Tibial nerve (tissue), 4 donors: ENCODE results near the gene TLE3. TPM values are rescaled to one million over a fixed set of nuclear protein-coding genes. Genes with fewer than 3 reads are reported as not detected.

Experiments used
- DNase-seq, 2 donors: peaks; one replicate each; pipeline ENCODE4 v3.0.0-alpha.2; 2019; ENCODE audit warnings: low spot score in 2 of 2
- H3K27ac ChIP-seq, 4 donors: fragments of 200-600 bp; sonication (generic) in 3 of 4; one replicate each; pipeline ENCODE4 v1.5.1; 2017 to 2019; ENCODE audit warnings: mild to moderate bottlenecking in 1 of 4
- H3K27me3 ChIP-seq, 2 donors: fragments of 200-600 bp; sonication (generic) in 1 of 2; one replicate each; pipeline versions ENCODE4 v1.5.1 to v1.6.0; 2017 to 2019
- H3K36me3 ChIP-seq, 3 donors: fragments of 200-600 bp; sonication (generic); one replicate each; pipeline ENCODE4 v1.5.1; 2018 to 2019
- H3K4me1 ChIP-seq, 4 donors: fragments of 200-600 bp; sonication (generic) in 3 of 4; one replicate each; pipeline ENCODE4 v1.5.1; 2017 to 2019
- H3K4me3 ChIP-seq, 4 donors: fragments of 200-600 bp; sonication (generic) in 3 of 4; one replicate each; pipeline ENCODE4 v1.5.1; 2017 to 2019; ENCODE audit warnings: mild to moderate bottlenecking in 1 of 4, moderate library complexity in 1 of 4
- H3K9me3 ChIP-seq, 4 donors: fragments of 200-600 bp; sonication (generic) in 3 of 4; one replicate each; pipeline ENCODE4 v1.5.1; 2017 to 2019
- EP300 ChIP-seq, 2 donors: sonication (generic); formaldehyde crosslinking; IDR thresholded peaks; one replicate each; pipeline ENCODE4 v1.6.1; 2017; ENCODE audit warnings: antibody characterized with exemption in 2 of 2, mild to moderate bottlenecking in 1 of 2
- POLR2A ChIP-seq, 2 donors: fragments of 450-650 bp; IDR thresholded peaks; one replicate each; pipeline ENCODE4 v1.6.1; 2017; ENCODE audit warnings: antibody characterized with exemption in 2 of 2, mild to moderate bottlenecking in 2 of 2, moderate library complexity in 2 of 2
- WGBS, 2 donors: methylation state at CpG; one replicate each; pipeline ENCODE4 v1.1.5; 2018; 5-methylcytosine and 5-hydroxymethylcytosine counted together
- total RNA-seq, 4 donors: library from RNA; depleted of rRNA; stranded (reverse); fragments of >200 nt; gene quantifications; one replicate each; pipeline ENCODE4 v1.1.0, GENCODE V29; 2016
- TF ChIP-seq, protein P1 (sequence below), 5 experiments: fragments of 200-600 bp in 3 of 5; fragments of 450-650 bp in 2 of 5; sonication (generic) in 3 of 5; IDR thresholded peaks; one replicate each; pipeline ENCODE4 v1.5.1; 2016 to 2019; ENCODE audit warnings: antibody characterized with exemption in 5 of 5, mild to moderate bottlenecking in 3 of 5, moderate library complexity in 2 of 5

TLE3 gene
- total RNA-seq, 4 donors from 2014 or later = 62.4 to 91.6 (median 76.9) TPM

DNA sequence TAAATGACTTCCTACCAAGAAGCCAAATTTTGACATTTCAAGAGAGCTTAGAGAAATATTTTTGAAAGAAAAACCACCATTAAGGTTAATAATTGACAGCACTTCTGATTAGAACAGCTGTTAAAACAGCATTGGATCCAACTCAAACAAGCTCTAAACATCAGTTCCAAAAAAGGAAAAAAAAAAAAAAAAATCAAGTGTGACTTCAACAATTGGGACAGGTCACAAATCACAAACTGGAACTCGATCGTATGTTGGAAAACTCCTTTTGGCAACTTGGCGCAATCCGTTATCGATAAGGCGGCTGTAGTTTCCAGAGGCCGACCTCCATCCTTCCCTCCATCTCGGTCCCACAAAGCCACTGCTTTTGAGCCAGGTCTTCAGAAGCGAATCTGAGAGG is 17.8 kb downstream of the TLE3 start:
- Histone ChIP-seq H3K27ac (no peak overlapping the region), H3K27me3 (no peaks in the 10 kb centered on the region), H3K4me1 (peaks cover 0 to 80% (median 29%) of the 10 kb centered on the region in 4 donors), H3K4me3 (no peak overlapping the region), H3K9me3 (no peaks in the 10 kb centered on the region), H3K36me3 (peaks cover 0 to 61% (median 6%) of the 10 kb centered on the region in 3 donors)
- TF ChIP-seq, protein P1, sequence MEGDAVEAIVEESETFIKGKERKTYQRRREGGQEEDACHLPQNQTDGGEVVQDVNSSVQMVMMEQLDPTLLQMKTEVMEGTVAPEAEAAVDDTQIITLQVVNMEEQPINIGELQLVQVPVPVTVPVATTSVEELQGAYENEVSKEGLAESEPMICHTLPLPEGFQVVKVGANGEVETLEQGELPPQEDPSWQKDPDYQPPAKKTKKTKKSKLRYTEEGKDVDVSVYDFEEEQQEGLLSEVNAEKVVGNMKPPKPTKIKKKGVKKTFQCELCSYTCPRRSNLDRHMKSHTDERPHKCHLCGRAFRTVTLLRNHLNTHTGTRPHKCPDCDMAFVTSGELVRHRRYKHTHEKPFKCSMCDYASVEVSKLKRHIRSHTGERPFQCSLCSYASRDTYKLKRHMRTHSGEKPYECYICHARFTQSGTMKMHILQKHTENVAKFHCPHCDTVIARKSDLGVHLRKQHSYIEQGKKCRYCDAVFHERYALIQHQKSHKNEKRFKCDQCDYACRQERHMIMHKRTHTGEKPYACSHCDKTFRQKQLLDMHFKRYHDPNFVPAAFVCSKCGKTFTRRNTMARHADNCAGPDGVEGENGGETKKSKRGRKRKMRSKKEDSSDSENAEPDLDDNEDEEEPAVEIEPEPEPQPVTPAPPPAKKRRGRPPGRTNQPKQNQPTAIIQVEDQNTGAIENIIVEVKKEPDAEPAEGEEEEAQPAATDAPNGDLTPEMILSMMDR (IDR thresholded peaks at IDR 0.05) = no peak
- TF ChIP-seq EP300 (IDR thresholded peaks at IDR 0.05) (no peak), POLR2A (IDR thresholded peaks at IDR 0.05) (no peak)
- no peak for DNase-seq
- WGBS, 2 donors = 78 to 87% methylated on average over 9 of the region's 9 CpGs

DNA sequence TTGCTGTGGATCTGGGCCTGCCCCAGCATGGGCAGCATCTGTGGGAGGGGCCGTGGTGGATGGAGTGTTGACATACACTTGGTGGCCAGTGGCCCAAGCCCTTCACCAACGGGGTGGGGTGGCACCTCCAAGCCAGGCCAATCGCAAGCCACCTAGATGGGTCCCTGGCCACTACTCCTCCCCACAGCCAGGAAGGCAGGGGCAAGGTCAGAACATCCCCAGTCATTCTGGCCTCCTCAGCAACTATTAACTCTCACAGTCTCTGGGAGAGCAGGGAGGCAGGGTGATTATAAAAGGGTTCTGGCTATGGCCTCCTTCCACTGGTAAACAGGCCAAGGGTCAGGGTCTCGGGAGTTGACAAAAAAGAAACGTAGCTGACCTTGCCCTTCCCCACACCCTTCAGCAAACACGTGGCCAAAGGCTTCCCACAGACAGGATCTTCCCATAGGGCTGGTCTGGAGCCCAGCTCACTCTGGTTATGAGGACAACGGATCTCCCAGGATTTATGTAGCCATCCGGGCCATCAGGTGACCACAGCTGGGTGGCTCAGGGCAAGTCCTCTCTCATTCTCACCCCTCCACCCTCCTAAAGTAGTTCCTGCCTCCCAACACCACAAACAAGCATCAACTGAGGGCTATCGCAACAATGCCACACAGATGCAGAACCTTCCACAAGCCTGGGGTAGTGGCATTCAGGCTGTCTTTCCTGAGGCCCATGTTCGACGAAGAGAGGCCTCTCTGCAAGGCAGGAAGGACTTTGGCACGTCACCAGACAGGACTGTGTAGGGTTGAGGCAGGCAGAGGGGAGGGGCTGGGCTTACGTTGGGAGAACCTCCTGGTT is 18.9 kb downstream of the TLE3 start:
- peak overlapping the region in 2 of 4 donors; percentile 15 to 70 for H3K27ac ChIP-seq
- TF ChIP-seq, protein P1 (IDR thresholded peaks at IDR 0.05) = no peak
- TF ChIP-seq POLR2A (IDR thresholded peaks at IDR 0.05) (no peak), EP300 (IDR thresholded peaks at IDR 0.05) (no peak)
- no peaks in the 10 kb centered on the region for H3K9me3 ChIP-seq
- peaks cover 0 to 73% (median 26%) of the 10 kb centered on the region in 4 donors for H3K4me1 ChIP-seq
- H3K27me3 ChIP-seq = no peaks in the 10 kb centered on the region
- H3K36me3 ChIP-seq = peaks cover 2 to 61% (median 11%) of the 10 kb centered on the region in 3 donors
- DNase-seq = no peak
- H3K4me3 ChIP-seq = no peak overlapping the region
- 53 to 58% methylated on average over 13 of the region's 13 CpGs for WGBS, 2 donors

DNA sequence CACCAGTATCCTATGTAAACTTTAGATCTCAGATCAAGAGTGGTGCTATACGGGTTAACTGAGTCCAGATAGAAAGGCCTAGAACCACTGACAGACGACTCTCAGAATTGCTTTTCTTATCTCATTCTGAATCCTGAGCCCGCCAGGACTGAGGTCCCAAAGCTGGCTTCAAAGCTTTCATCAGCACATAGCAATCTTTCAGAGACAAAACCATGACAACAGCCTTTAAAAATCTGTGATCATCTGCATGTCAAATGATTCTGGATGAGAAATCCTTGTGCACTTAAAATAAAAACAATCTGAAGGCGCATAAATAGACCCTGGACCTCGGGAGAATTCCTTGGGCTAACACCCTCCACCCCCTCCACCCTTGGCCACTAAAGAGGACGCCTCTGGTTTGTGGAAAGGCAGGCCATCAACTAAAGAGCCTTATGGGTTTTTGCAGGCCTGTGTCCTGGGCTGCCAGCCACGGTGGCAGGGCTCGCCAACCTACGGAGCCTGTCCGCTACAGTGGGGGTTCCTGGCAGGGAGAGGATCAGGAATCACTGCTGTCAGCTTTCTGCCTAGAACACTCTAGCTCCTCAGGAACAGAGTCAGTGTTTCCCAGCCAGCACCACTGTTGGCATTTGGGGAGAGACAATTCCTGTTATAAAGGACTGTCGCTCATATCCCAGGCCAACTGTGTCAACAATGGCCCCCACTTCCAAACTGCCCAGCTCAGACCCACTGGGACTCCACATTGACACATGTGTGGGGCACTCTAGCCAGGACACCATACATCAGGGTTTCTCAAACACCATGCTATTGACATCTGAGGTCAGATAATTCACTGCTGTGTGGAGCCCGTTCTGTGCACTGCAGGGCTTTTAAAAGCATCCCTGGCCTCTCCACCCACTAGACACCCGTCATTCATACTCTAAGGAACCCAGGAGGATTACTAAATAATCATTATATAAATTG is 20.2 kb downstream of the TLE3 start:
- H3K4me3 ChIP-seq = no peak overlapping the region
- H3K4me1 ChIP-seq = peaks cover 0 to 63% (median 26%) of the 10 kb centered on the region in 4 donors
- no peak for TF ChIP-seq EP300 (IDR thresholded peaks at IDR 0.05)
- TF ChIP-seq, protein P1 (IDR thresholded peaks at IDR 0.05) = no peak
- no peak for TF ChIP-seq POLR2A (IDR thresholded peaks at IDR 0.05)
- H3K27me3 ChIP-seq = no peaks in the 10 kb centered on the region
- 39 to 48% methylated on average over 10 to 13 of the region's 13 CpGs for WGBS, 2 donors
- no peak for DNase-seq
- H3K36me3 ChIP-seq = peaks cover 2 to 62% (median 6%) of the 10 kb centered on the region in 3 donors
- no peaks in the 10 kb centered on the region for H3K9me3 ChIP-seq
- H3K27ac ChIP-seq = peak overlapping the region in 2 of 4 donors; percentile 59 to 70

DNA sequence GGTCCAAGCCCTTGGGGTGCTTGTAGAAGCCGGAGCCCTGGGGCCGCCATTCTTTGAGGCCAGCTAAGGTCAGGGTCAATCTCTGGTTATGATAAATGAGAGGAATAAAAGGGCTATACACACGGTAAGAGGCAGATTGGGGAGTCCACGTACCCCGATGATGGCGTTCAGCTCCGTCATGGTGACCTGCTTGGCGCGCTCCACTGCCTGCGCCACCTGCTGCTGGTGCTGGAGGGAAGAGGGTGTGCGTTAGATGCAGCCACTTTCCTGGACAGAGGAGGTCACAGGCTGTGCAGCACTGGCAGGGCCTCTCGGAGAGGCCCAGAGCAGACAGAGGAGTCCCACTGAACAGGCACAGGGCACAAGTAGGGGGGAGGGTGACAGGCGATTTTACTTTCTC is 23.3 kb downstream of the TLE3 start:
- H3K4me3 ChIP-seq = no peak overlapping the region
- peaks cover 0 to 60% (median 22%) of the 10 kb centered on the region in 4 donors for H3K4me1 ChIP-seq
- WGBS, 2 donors = 90 to 92% methylated on average over 13 of the region's 13 CpGs
- H3K36me3 ChIP-seq = peaks cover 2 to 68% (median 14%) of the 10 kb centered on the region in 3 donors
- no peak for DNase-seq
- TF ChIP-seq POLR2A (IDR thresholded peaks at IDR 0.05) = no peak
- TF ChIP-seq EP300 (IDR thresholded peaks at IDR 0.05) = no peak
- TF ChIP-seq, protein P1 (IDR thresholded peaks at IDR 0.05) = no peak
- H3K9me3 ChIP-seq = no peaks in the 10 kb centered on the region
- no peaks in the 10 kb centered on the region for H3K27me3 ChIP-seq
- no peak overlapping the region for H3K27ac ChIP-seq
